Hypothalamus (tissue), 51 donors: ENCODE results near the gene ANXA11.

Source experiments
- DNase-seq, 51 donors: peaks; one replicate each; lab custom pipeline; 2025; lab: John Stamatoyannopoulos, UW

ANXA11 gene

GRCh38 chr10:80191589-80192270, 13.6 kb downstream of the ANXA11 start:
- DNase-seq, result no peak

GRCh38 chr10:80188713-80189112, 16.6 kb downstream of the ANXA11 start:
- no peak for DNase-seq

GRCh38 chr10:80187465-80188409, 17.6 kb downstream of the ANXA11 start:
- DNase-seq, result peak in 1 of 51 donors; percentile 51

- no peak for DNase-seq
Observed at GRCh38 chr10:80187060-80187459, 18.3 kb downstream of the ANXA11 start.

GRCh38 chr10:80186364-80187012, 18.8 kb downstream of the ANXA11 start:
- no peak for DNase-seq

- no peak for DNase-seq
Observed at GRCh38 chr10:80185578-80186299, 19.6 kb downstream of the ANXA11 start.

- no peak for DNase-seq
Observed at GRCh38 chr10:80184291-80184690, 21.0 kb downstream of the ANXA11 start.

- no peak for DNase-seq
Observed at GRCh38 chr10:80183436-80183835, 21.9 kb downstream of the ANXA11 start.

GRCh38 chr10:80182986-80183385, 22.4 kb downstream of the ANXA11 start:
- DNase-seq, result no peak

- no peak for DNase-seq
Observed at GRCh38 chr10:80177781-80178636, 27.3 kb downstream of the ANXA11 start.

GRCh38 chr10:80176526-80176925, 28.8 kb downstream of the ANXA11 start:
- DNase-seq, result no peak

GRCh38 chr10:80174641-80175395, 30.5 kb downstream of the ANXA11 start:
- no peak for DNase-seq

GRCh38 chr10:80173466-80173865, 31.9 kb downstream of the ANXA11 start:
- no peak for DNase-seq

- no peak for DNase-seq
Observed at GRCh38 chr10:80172896-80173295, 32.4 kb downstream of the ANXA11 start.

GRCh38 chr10:80171248-80171660, 34.1 kb downstream of the ANXA11 start:
- DNase-seq, result no peak

- DNase-seq, result no peak
Observed at GRCh38 chr10:80170641-80171040, 34.7 kb downstream of the ANXA11 start.

- no peak for DNase-seq
Observed at GRCh38 chr10:80170026-80170425, 35.3 kb downstream of the ANXA11 start.

- DNase-seq, result no peak
Observed at GRCh38 chr10:80168679-80169380, 36.5 kb downstream of the ANXA11 start.
